ENCODE measurements around the gene AGRP. TPM values are rescaled to one million over a fixed set of nuclear protein-coding genes. Genes with fewer than 3 reads are reported as not detected.

AGRP gene
- total RNA-seq, 2 experiments from 2014 or later = not detected

- CTCF ChIA-PET = interaction anchor here (1.1 to 1.8 kb wide), 6 partner anchors 16 to 353 kb away, joined by 3 to 13 read pairs (median 4); no protein-coding TSS in a partner anchor
- H3K36me3 Mint-ChIP-seq (ENCODE audit: low read depth) = no peaks in the 10 kb centered on the region
- H3K4me3 Mint-ChIP-seq = no peak overlapping the region
- H3K27ac Mint-ChIP-seq = no peak overlapping the region
- POLR2A ChIA-PET = no interaction called here
- ATAC-seq (no peak), DNase-seq (no peak)
- intact Hi-C loops (cut with micrococcal nuclease) = no loop called here
- no peaks in the 10 kb centered on the region for H3K9me3 Mint-ChIP-seq
- no peaks in the 10 kb centered on the region for H3K27me3 Mint-ChIP-seq
- H3K4me1 Mint-ChIP-seq (ENCODE audit: low read depth) = peaks cover 13% of the 10 kb centered on the region
- no peak for TF ChIP-seq CTCF (IDR thresholded peaks at IDR 0.05)
Measured at GRCh38 chr16:67463691-67464090, 19.7 kb downstream of the AGRP start.

- peaks cover 15% of the 10 kb centered on the region for H3K4me1 Mint-ChIP-seq (ENCODE audit: low read depth)
- ChIA-PET CTCF (interaction anchor here (1.0 to 1.8 kb wide), 3 partner anchors 15 to 203 kb away, joined by 4 to 7 read pairs (median 4); no protein-coding TSS in a partner anchor), POLR2A (no interaction called here)
- intact Hi-C loops (cut with micrococcal nuclease) = no loop called here
- H3K9me3 Mint-ChIP-seq = no peaks in the 10 kb centered on the region
- no peaks in the 10 kb centered on the region for H3K27me3 Mint-ChIP-seq
- TF ChIP-seq CTCF (IDR thresholded peaks at IDR 0.05) = no peak
- DNase-seq (no peak), ATAC-seq (no peak)
- no peak overlapping the region for H3K4me3 Mint-ChIP-seq
- no peak overlapping the region for H3K27ac Mint-ChIP-seq
- no peaks in the 10 kb centered on the region for H3K36me3 Mint-ChIP-seq (ENCODE audit: low read depth)
Measured at GRCh38 chr16:67463059-67463458, 20.3 kb downstream of the AGRP start.

- TF ChIP-seq CTCF (IDR thresholded peaks at IDR 0.05) = no peak
- ChIA-PET CTCF (interaction anchor here (1.0 to 1.5 kb wide), 3 partner anchors 9 to 34 kb away, joined by 3 to 6 read pairs (median 4); no protein-coding TSS in a partner anchor), POLR2A (interaction anchor here (0.8 to 1.0 kb wide), 2 partner anchors 10 to 18 kb away, joined by 3 read pairs; no protein-coding TSS in a partner anchor)
- Mint-ChIP-seq H3K4me3 (no peak overlapping the region), H3K27me3 (no peaks in the 10 kb centered on the region), H3K4me1 (ENCODE audit: low read depth) (peaks cover 13% of the 10 kb centered on the region), H3K9me3 (no peaks in the 10 kb centered on the region), H3K36me3 (ENCODE audit: low read depth) (no peaks in the 10 kb centered on the region), H3K27ac (no peak overlapping the region)
- no peak for ATAC-seq
- DNase-seq = no peak
- intact Hi-C loops (cut with micrococcal nuclease) = no loop called here
Measured at GRCh38 chr16:67462279-67462655, 21.1 kb downstream of the AGRP start.

- H3K36me3 Mint-ChIP-seq (ENCODE audit: low read depth) = no peaks in the 10 kb centered on the region
Measured at GRCh38 chr16:67461600-67462278, 21.6 kb downstream of the AGRP start.

More at GRCh38 chr16:67461600-67462278, 21.6 kb downstream of the AGRP start:
- no peak for ATAC-seq
- POLR2A ChIA-PET = interaction anchor here (0.7 to 1.0 kb wide), 4 partner anchors 9 to 177 kb away, joined by 3 read pairs; partner anchors contain the start of gene AGRP
- H3K27me3 Mint-ChIP-seq = no peaks in the 10 kb centered on the region
- no peak overlapping the region for H3K27ac Mint-ChIP-seq
- TF ChIP-seq CTCF (IDR thresholded peaks at IDR 0.05) = no peak
- CTCF ChIA-PET = interaction anchor here (0.8 to 1.5 kb wide), 3 partner anchors 8 to 34 kb away, joined by 3 to 6 read pairs (median 3); no protein-coding TSS in a partner anchor
- peaks cover 16% of the 10 kb centered on the region for H3K4me1 Mint-ChIP-seq (ENCODE audit: low read depth)
- no peak overlapping the region for H3K4me3 Mint-ChIP-seq
- no peaks in the 10 kb centered on the region for H3K9me3 Mint-ChIP-seq
- no peak for DNase-seq
- intact Hi-C loops (cut with micrococcal nuclease) = no loop called here
